Germinal center (tissue), 1 donor: ENCODE results near the gene LEP.
"Not testable (repeated sequence)": the region's sequence is repeated elsewhere in the genome, so short reads cannot be mapped to it uniquely, and the experiment has no call there.

Experiments
- DNase-seq: peaks from one replicate; pipeline ENCODE4 v3.0.0; 2012; ENCODE audit warnings: mixed read lengths, low spot score

The LEP gene

DNA sequence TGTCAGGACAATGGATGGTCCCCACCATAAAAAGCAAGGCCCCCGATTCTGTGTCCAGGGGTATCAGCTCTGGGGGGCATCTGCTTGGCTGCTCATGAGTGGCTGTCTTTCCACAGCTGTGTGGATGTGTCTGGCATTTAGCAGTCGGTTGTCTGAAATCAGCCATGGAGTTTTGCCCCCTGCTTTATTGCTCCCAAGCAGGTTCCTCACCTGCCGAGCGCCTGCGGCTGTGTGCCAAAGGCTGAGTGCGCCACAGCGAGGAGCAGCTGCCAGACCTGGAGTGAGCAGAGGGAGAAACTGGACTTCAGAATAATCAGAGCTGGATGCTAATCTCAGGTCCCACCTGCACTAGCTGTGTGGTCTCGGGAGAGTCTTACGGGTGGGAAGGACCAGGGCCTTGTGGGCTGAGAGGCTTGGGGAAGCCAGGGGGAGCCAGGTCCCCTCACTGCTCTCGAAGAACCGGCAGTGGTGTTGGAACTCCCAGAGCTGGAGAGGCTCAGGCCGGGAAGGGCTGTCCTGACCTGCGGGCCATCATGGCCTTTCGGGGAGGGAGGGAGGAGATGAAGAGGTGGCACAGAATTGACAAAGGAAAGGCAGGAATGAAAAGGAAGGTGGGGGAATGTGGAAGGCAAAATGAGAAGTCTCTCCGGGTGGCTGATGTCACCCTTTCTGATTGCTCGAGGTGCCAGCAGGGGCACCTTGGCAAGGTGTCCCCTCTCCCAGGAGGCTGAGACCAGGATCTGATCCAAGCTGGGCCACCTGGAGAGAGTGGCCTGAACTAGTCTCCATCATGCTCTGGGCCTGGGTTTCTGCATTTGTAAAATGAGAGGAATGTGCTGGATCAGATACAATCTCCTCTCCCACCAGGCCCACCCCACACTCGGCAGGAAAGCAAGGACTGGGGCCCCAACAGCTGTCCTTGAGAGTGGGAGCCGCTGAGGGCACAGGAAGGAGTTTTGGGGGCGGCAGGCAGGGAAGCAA is 30.2 kb upstream of the LEP start:
- DNase-seq = no peak

DNA sequence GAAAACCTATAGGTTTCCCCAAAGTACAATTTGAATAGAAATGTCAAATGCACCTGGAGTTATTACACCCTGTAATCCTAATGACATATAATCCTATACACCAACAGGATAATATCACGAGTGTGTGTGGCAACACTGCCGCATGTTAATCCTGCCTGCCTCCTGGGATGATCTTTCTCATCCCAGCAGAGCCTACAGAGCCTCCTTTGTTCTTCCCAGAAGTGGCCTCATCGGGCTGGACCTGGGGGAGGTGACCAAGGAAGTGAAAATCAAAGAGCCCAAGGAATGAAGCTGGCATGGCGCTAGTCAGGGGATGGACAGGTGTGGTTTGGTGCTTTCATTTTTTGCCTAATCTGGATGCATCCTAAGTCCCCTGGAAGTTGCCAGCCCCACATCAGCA is 29.5 kb upstream of the LEP start:
- no peak for DNase-seq

DNA sequence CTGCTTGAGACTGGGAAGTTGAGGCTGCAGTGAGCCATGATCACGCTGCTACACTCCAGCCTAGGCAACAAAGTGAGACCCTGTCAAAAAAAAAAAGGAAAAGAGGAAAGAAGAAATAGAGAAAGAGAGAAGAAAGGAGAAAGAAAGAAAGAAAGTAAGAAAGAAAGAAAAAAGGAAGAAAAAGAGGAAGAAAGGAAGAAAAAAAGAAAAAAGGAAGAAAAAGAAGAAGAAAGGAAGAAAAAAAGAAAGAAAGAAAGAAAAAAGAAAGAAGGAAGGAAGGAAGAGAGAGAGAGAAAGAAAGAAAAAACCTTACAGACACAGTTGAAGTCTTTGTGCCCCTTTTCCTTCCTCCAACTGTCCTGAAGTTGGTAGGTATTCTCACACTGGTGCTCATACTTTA is 26.6 kb upstream of the LEP start:
- DNase-seq = no peak

DNA sequence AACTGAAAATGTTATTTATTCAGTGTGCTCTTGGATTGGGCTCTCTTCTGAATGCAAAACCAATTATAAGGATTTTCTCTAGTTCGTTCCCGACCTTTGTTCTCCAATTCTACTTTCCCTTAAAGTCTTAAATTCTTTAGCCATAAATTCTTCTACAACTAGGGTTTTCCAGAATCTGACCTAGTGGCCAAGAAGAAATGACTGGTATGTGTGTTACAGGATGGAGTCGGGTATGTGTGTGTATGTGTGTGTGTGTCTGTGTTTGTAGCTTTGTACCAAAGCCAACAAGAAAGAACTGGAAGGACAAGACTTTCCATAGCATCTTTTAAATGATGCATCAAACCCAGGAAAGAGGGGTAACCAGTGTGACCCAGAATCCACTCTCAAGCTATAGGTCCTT is 25.8 kb upstream of the LEP start:
- no peak for DNase-seq

DNA sequence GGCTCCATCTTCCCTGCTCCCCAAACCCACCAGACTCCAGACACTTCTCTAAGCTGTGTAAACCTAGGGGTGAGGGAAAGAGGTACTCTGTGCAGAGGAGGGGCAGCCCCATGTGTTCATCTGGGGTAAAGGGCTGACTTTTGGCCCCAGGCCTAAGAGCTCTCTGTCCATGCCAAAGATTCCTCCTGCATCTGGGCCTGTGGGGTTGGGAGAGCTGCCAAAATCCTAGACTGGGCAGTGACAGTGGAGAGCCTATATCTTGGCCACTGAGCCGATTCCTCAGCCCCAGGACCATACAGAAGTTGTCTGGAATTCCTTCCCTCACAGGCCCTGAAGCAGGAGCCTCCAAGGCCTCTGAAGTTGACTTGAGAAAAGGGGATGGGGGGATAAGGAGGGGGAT is 25.3 kb upstream of the LEP start:
- no peak for DNase-seq

DNA sequence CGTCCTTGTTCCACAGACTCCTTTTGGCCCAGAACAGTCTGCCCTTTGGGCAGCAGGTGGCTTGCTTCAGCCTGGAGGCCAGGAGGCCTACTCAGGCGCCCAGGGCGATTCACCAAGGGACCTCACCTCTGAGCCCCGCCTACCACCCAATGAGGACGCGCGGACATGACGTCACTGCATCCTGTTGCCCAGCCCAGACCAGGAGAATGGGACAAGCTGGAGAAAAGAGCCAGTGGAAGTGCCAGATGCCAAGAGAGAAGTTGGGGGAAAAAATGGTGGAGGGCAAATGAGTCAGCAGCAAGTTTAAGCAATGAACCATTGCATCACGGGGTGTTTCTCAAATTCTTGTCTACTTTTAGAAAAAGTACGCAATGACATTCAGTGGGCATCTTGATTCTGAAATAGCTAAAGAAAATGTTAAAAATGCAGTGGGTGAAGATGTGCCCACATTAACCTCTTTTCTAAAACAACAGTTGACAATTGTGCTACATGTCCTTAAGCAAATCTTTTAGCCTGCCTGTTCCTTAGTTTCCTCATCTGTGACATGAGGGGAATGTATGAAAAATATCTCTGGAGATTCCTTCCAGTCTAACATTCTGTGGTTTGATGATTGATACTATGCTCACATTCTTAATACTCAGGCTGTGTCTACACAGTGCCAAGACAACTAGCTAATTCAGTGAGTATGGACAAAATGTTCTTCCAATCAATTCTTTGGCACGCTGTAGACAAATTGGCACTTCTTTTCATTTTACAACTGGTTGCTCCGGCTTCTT is 23.9 kb upstream of the LEP start:
- DNase-seq = no peak

DNA sequence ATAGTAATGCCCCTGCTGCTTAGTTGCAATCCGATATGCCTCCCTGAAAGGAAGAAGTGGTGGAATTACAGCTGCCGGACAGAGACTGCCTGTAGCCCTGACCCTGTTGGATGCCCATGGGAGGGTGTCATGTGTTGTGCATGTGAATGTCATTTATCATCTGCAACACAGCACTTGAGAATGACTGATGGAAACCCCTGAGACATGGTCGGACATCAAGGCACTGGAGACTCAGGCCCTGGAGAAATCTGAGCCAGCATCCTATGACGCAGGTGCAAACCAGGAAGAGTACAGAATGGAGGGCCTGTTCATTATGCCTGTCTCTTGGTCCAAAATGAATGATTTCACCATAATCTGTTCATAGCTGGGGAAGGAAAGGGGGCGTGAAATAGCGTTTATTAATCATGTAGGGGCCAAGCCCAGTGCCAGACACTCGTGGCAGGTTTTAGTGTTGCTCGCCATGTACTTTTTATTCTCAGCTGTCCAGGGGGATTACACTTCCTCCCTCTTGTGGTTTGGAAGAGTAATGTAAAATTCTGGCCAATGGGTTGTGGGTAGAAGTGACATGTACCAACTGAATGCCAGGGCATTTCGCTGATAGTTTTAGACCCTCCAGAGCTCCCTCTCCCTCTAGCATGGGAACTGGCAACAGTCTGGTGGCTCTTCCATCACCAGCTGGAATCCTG is 23.0 kb upstream of the LEP start:
- DNase-seq = no peak

DNA sequence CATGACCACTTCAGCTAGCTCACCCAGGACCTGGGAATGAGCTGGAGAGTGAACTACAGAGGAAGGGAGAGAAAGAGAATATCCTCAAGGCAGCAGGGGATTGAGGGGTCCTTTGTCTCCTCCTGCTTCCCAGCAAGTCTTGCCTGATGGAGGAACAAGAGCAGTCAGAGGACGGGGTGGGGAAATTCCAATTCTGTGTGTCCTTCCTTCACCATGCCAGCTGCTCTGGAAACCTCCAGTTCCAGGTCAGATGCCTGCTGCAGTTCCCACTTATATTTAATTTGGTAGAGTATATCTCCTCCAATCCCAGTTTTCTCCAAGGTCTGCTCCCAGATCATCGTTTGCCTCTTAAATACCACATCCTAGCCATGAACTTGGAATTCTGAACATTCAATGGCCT is 21.4 kb upstream of the LEP start:
- no peak for DNase-seq

DNA sequence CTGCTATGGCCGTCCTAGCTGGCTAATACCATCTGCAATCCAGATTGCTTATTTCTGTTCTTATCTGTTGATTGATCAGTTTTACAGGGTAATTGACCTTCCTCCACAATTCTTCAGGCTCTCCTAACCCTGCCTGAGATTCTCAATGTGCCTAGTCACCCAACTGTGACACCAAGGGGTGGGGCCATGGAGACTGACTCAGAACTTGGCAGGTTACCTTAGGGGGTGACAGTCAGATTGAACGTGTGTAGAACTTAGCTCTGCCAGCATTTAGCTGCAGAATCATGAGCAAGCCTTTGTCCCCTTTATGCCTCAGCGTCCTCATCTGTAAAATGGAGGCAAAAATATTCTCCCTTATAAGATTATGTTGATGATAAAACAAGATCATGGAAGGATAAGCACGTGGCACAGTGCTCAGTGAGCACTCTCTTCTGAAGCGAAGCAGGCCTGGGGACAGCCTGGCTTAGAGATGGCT is 19.1 kb upstream of the LEP start:
- no peak for DNase-seq

DNA sequence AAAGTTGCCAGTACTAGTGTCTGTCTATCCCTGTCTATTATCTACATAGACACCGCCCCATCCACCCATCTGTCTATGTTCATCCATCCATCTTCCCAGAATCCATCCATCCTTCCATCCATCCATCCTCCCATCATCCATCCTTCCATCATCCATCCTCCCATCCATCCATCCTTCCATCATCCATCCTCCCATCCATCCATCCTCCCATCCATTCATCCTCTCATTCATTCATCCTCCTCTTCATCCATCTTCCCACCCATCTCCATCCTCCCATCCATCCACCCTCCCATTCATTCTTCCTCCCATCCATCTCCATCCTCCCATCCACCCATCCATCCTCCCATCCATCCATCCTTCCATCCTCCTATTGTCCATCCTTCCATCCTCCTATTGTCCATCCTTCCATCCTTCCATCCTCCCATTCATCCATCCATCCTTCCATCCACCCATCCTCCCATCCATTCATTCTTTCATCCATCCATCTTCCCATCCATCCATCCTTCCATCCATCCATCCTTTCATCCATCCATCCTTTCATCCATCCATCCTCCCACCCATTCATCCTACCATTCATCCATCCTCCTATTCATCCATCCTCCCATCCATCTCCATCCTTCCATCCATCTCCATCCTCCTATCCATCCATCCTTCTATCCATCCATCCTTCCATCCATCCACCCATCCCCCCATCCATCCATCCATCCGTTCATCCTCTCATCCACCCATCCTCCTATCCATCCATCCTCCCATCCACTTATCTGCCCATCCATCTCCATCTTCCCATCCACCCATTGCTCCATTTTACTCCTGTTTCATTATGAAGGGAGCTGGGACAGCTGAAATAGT is 14.7 kb upstream of the LEP start:
- no peak for DNase-seq

DNA sequence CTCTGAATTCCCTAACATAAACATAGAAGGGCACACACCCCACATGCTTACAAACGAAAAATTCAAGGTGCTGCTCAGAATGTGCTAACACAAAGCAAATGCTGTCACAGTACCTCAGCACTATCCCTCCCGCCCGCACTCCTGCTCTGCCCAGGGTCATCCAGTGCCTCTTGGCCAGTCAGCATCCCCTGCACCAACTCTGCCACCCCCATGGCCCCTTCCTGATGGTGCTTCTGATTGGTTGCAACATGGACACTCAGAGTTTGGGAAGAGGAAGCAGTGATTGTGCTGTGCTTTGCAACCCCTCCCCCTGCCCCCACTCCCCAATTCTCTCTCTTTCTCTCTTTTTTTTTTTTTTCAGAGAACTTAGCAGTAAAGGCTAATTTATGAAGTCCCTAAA is 13.8 kb upstream of the LEP start:
- no peak for DNase-seq

DNA sequence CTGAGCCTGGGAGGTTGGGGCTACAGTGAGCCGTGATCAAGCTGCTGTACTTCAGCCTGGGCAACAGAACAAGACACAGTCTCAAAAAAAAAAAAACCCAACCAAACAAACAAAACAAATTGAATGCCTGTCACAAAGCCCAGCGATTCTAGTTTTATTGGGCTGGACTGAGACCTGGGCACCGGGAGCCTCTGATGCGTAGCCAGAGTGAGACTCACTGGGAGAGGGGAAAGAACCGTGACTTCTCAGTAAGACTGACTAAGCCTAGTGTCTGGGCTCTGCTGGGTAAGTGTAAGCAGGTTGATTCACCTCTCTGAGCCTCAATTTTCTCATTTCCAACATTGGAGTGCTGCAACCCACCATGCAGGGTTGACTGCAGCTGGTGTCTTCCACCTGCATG is 10.1 kb upstream of the LEP start:
- no peak for DNase-seq

DNA sequence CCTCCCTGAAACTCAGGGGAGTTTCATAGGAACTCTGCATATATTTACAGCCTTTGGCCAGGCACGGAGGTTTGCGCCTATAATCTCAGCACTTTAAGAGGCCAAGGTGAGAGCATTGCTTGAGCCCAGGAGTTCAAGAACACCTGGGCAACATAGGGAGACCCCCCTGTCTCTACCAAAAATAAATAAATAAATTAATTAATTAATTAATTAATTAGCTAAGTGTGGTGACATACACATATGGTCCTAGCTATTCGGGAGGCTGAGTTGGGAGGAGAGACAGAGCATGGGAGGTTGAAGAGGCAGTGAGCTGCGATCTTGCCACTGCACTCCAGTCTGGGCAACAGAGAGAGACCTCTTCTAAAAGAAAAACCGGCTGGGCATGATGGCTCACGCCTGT is 9.4 kb upstream of the LEP start:
- DNase-seq = no peak

DNA sequence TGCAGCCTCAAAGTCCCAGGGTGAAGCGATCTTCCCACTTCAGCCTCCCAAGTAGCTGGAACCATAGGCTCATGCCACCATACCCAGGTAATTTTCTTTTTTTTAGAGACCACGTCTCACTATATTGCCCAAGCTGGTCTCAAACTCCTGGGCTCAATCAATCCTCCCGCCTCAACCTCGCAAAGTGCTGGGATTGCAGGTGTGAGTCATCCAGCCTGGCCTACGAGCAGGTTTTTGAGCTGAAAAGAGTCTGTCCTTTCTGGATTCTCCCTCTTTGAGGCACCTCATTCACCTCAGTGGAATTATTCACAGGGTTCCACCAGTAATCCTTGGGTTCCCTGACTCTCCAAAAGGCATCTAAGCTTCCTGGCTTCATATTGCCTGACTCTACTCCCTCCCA is 7.6 kb upstream of the LEP start:
- no peak for DNase-seq

DNA sequence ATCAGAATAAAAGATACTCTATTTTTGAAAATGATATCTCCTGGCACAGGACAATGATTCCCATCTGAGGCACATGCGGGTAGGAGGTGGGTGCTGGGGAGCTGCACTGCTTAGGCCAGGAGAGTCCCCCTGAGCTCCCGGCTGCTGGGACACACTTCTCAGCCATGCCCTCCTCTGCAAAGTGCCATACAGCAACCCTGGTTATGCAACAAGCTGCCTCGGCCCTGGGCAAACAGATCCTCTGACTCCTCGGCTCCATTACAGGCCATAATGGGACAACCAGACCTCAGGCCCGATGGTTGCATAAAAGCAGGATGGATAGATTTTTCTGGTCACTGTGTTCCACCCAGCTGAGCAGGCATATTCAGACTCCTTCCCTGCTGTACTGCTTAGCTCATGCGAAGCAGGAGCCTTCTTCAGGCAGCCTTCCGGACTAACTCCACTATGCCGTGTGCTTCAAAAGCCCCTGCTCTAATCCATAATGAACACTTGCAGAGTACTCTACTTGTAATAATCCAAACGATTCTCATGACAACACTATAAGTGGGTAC is 6.5 kb upstream of the LEP start:
- DNase-seq = no peak

DNA sequence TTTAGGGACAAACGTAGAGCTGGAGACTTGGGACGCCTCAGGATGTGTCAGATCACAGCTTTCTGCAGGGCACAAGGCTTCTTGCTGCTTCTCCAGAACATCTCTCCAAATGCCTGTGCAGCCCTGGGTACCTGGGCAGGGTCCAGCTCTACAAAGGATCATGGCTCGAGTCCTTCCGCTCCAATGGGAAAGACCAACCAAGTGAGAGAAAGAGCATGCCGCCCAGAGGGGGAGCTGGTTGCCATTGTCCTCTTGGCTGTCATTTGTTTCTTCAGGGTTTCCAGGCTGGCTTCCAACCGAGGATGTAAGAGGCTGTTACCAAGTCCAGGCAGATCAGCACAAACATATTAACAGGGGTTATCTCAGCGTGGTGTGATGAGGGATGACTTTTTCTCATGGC is 5.6 kb upstream of the LEP start:
- DNase-seq = no peak

DNA sequence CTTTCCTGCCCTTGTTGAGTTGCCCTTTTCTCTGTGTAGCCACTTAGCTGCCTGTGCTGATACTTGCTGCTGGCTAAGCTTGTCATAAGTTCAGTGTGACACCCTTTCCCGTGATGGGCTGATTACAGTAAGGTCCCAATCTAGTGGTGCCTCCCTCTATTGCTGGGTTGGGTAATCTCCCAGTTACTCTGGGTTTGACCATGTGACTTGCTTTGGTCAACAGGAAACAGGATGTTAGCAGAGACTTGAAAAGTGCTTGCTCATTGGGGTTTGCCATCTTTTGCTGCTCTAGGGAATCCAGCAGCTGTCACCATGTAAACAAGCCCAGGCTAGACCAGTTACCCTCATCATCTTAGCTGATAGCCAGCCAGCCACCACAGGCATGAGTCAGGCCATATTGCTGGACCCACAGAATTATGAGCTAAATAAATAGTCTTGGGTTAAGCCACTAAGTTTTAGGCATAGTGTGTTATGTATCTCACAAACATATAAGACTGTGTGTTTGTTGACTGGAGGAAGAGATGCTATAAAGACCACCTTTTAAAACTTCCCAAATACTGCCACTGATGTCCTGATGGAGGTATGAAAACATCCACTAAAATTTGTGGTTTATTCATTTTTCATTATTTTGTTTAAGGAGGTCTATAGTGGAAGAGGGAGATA is 4.0 kb upstream of the LEP start:
- DNase-seq = no peak

DNA sequence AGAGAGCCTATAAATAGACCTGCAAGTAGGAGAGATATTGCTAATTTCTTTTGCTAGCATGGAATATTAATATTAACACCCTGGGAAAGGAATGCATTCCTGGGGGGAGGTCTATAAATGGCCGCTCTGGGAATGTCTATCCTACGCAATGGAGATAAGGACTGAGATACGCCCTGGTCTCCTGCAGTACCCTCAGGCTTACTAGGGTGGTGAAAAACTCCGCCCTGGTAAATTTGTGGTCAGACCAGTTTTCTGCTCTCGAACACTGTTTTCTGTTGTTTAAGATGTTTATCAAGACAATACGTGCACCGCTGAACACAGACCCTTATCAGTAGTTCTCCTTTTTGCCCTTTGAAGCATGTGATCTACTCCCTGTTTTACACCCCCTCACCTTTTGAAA is 1.9 kb upstream of the LEP start:
- DNase-seq = not testable (repeated sequence)

DNA sequence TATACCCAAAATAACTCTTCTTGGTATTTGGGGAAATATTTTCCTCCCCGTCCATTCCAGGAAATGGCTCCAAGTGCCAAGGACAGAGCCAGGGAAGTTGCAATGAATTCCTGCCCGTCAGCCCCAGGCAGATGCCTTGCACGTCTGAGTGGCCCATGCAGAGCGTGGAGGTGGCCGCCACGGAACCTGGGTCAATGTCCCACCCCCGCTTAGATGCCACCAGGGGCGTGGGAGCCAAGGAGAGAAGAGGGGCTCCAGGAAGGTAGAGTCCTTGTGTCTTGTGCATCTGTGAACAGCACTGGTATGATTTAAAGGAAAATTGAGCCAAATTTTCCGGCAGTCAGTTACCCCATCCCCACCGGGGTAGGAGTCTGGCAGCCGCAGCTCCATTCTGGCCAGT is 1.6 kb downstream of the LEP start:
- no peak for DNase-seq

DNA sequence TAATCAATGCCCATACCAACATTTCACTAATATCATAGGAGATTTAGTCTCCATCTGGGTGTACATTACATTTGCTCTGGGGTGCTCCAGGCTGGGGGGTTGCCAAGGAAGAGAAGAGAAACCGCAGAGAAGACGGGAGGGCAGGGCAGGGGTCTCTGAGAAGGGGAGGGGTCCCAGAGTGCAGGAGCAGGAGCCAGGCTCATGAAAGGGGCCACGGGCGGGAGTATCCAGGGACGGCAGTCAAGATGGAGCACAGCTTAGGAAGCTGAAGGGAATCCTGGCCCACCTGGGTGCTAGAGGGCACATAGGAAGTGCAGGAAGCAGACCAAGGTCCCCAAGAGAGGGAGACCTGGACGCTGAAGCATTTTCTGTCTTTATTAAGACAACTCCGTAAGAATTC is 2.2 kb downstream of the LEP start:
- no peak for DNase-seq

DNA sequence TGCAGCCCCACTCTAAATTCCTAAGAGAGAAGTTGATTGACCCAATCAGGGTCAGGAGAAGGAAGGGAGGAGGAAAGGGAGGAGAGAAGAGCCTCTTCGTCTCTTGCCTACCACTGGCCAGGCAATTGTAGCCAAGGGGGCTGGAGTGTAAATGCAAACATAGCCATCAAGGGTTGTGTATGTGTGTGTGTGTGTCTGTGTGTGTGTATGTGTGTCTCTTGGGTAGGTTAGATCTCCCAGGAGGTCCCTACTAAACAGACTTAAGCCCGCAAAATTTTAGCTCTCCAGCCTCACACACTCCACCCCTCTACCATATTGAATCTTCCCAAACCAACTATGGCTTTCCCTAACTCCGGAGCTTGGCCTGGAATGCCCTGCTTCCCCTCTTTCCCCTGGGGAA is 3.8 kb downstream of the LEP start:
- DNase-seq = no peak
